HG03520 (cell line): Measurements from ENCODE around the gene GPC3.

Source experiments
- ATAC-seq: cut with Tn5 transposase; IDR thresholded peaks from one replicate; pipeline ENCODE4 v1.9.1; 2021; ENCODE audit warnings: mild to moderate bottlenecking, moderate library complexity; ENCODE audit not compliant: unreplicated experiment

Gene GPC3

GRCh38 chrX:133579631-133580030, 405.8 kb downstream of the GPC3 start:
- no peak for ATAC-seq

- ATAC-seq, result no peak
Measured at GRCh38 chrX:133576876-133577275, 408.5 kb downstream of the GPC3 start.

GRCh38 chrX:133575501-133576136, 409.8 kb downstream of the GPC3 start:
- no peak for ATAC-seq

- ATAC-seq, result no peak
Measured at GRCh38 chrX:133574716-133575115, 410.7 kb downstream of the GPC3 start.

GRCh38 chrX:133570549-133570948, 414.8 kb downstream of the GPC3 start:
- ATAC-seq, result no peak

- ATAC-seq, result no peak
Measured at GRCh38 chrX:133569217-133569616, 416.2 kb downstream of the GPC3 start.

GRCh38 chrX:133568109-133568508, 417.3 kb downstream of the GPC3 start:
- ATAC-seq, result no peak

- ATAC-seq, result no peak
Measured at GRCh38 chrX:133566876-133567275, 418.5 kb downstream of the GPC3 start.

GRCh38 chrX:133563705-133564104, 421.7 kb downstream of the GPC3 start:
- ATAC-seq, result no peak

- no peak for ATAC-seq
Measured at GRCh38 chrX:133561251-133561650, 424.1 kb downstream of the GPC3 start.

GRCh38 chrX:133559909-133560308, 425.5 kb downstream of the GPC3 start:
- no peak for ATAC-seq

- ATAC-seq, result no peak
Measured at GRCh38 chrX:133555782-133556458, 429.5 kb downstream of the GPC3 start.

GRCh38 chrX:133550665-133551485, 434.5 kb downstream of the GPC3 start:
- ATAC-seq, result no peak

- ATAC-seq, result no peak
Measured at GRCh38 chrX:133549295-133549933, 436.0 kb downstream of the GPC3 start.

GRCh38 chrX:133546441-133546840, 439.0 kb downstream of the GPC3 start:
- no peak for ATAC-seq

GRCh38 chrX:133544778-133545177, 440.6 kb downstream of the GPC3 start:
- no peak for ATAC-seq

- no peak for ATAC-seq
Measured at GRCh38 chrX:133544115-133544514, 441.3 kb downstream of the GPC3 start.

GRCh38 chrX:133543654-133544053, 441.7 kb downstream of the GPC3 start:
- no peak for ATAC-seq

- ATAC-seq, result no peak
Measured at GRCh38 chrX:133542476-133542875, 442.9 kb downstream of the GPC3 start.

- no peak for ATAC-seq
Measured at GRCh38 chrX:133541021-133541420, 444.4 kb downstream of the GPC3 start.

GRCh38 chrX:133538148-133538547, 447.2 kb downstream of the GPC3 start:
- no peak for ATAC-seq
